ENCODE data around the gene PEX14.

DNA sequence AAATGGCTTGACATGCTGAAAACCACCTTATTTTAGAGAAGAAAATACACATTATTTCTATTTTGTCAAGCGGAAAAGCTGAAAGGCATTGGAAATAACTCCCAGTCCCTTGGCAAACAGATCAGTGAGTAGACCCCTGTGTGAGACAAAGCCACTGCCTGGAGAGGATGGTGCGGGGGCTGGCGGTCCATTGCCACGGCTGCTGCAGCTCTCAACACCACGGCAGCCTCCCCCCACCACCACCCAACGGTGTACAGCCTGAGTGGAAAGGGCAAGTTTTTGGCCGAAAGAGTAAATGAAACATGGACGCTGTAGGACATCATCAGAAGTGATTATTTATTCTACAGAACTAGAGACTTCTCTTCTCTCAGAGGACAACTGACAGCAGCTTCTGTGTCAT is 84.6 kb downstream of the PEX14 start:
- TF ChIP-seq, protein P1, sequence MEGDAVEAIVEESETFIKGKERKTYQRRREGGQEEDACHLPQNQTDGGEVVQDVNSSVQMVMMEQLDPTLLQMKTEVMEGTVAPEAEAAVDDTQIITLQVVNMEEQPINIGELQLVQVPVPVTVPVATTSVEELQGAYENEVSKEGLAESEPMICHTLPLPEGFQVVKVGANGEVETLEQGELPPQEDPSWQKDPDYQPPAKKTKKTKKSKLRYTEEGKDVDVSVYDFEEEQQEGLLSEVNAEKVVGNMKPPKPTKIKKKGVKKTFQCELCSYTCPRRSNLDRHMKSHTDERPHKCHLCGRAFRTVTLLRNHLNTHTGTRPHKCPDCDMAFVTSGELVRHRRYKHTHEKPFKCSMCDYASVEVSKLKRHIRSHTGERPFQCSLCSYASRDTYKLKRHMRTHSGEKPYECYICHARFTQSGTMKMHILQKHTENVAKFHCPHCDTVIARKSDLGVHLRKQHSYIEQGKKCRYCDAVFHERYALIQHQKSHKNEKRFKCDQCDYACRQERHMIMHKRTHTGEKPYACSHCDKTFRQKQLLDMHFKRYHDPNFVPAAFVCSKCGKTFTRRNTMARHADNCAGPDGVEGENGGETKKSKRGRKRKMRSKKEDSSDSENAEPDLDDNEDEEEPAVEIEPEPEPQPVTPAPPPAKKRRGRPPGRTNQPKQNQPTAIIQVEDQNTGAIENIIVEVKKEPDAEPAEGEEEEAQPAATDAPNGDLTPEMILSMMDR (IDR thresholded peaks at IDR 0.05; ENCODE audit: insufficient read depth, low read length, poor library complexity, severe bottlenecking): no peak
- TF ChIP-seq EZH2phosphoT487 (conservative IDR thresholded peaks at IDR 0.05; ENCODE audit: low read length): no peak
